IPS-11a (cell line): ENCODE measurements around the gene SV2C.

ENCODE experiments used
- H3K4me3 ChIP-seq: one replicate; pipeline ENCODE4 v1.5.1; 2013; ENCODE audit warnings: low read depth, low read length, control low read depth

Gene SV2C

DNA sequence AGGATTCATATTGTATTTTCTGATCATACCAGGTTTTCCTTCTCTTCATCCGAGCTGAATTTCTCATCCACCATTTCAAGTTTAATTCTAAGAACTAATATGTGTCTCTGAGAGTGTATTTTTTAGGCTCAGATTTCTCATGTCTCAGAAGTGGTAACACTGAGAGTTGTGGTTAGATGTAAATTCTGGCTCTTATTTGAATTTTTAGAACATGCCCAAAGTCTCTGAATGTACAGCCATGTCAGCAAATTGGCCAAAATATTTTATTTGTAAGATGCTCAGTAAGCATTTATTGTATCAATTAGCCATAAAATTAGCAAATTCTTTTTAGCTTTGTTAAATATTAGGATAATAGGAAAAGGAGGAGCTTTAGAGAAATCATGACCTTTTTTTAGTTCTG, 16.6 kb downstream of the SV2C start:
- no peak overlapping the region for H3K4me3 ChIP-seq

GRCh38 chr5:76104027-76104426, 20.8 kb downstream of the SV2C start:
- no peak overlapping the region for H3K4me3 ChIP-seq

- no peak overlapping the region for H3K4me3 ChIP-seq
Measured at GRCh38 chr5:76106149-76106548, 23.0 kb downstream of the SV2C start.

DNA sequence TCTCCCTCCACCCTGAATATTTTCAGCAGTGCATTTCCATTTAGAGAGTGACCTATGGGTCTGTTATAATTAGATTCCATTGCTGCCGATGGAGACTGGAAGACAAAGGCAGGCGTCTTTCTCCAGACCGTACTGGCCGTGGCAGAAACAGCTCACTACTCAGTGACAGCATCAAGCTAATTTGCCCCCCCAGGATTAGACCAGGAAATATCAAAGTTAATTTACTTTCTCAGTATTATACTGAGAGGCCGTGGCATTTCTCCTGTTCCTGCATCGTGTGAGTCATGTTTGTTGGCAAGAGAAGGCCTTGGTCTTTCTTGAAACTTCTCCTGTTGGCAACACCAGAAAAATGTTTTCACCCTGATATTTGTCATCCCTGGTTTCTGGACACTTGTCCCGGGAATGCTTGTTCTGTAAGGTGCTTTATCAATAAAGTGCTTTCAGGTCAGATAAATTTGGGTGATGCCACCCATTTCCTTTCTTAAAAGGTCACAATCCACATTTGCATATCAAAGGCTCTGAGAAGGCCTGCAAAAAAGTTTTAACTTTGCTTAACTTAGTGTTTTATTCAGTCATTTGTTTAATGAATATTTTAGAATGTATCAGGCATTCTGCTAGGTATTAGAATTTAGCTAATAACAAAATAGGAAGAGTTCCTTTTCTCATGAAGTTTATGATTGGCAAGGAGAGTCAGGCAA, 28.4 kb downstream of the SV2C start:
- H3K4me3 ChIP-seq: no peak overlapping the region

GRCh38 chr5:76113103-76113502, 29.9 kb downstream of the SV2C start:
- no peak overlapping the region for H3K4me3 ChIP-seq

DNA sequence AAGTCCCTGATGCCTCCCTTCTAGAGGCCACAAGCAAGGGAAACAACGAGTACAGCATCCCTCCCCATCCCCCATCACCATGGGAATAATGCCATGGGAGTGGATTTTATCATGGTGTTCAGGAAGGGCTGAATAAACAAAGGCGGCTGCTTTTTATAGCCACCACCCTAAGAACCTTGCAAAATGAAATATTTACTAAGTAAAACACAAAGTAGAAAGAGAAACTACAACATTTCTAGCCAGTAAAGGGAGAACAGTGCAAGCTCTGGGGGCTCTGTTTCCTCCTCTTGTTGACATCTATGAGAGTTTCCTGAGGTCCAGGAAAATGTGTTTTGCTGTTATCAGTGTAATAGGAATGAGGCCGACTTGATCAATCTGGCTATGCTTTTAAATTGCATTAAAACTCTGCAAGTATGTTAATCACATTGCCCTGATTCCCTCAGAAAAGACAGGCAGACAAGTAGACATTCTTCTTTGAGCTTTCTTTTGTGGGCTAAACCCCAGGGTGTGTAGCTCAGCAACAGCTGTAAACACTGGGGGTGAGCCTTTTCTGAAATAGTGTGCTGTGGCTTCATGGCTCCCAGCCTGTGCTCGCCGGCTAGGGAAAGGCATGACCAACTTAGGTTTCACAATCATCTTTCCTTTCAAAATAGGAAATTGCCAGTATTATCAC, 31.1 kb downstream of the SV2C start:
- no peak overlapping the region for H3K4me3 ChIP-seq

GRCh38 chr5:76125346-76125745, 42.2 kb downstream of the SV2C start:
- no peak overlapping the region for H3K4me3 ChIP-seq

- H3K4me3 ChIP-seq: no peak overlapping the region
Measured at GRCh38 chr5:76125888-76126287, 42.7 kb downstream of the SV2C start.

DNA sequence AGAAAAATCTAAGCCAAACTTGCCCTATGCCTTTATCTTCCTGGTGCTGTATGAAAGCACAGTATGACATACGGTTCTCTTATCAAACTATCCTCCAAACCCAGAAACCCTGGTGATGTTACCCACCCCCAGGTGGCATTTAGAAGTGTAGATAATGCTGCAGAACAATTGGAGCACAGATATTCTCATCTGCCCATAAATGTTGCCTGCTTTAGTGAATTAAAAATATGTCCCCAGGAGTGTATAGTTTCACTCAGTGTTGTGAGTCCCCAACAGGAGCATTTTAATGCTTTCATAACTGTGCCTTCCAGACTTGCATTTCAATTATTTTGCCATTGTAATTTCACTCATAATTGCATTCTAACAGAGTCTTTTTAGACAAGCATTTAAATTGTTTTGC, 50.8 kb downstream of the SV2C start:
- no peak overlapping the region for H3K4me3 ChIP-seq

GRCh38 chr5:76134646-76135045, 51.5 kb downstream of the SV2C start:
- no peak overlapping the region for H3K4me3 ChIP-seq

DNA sequence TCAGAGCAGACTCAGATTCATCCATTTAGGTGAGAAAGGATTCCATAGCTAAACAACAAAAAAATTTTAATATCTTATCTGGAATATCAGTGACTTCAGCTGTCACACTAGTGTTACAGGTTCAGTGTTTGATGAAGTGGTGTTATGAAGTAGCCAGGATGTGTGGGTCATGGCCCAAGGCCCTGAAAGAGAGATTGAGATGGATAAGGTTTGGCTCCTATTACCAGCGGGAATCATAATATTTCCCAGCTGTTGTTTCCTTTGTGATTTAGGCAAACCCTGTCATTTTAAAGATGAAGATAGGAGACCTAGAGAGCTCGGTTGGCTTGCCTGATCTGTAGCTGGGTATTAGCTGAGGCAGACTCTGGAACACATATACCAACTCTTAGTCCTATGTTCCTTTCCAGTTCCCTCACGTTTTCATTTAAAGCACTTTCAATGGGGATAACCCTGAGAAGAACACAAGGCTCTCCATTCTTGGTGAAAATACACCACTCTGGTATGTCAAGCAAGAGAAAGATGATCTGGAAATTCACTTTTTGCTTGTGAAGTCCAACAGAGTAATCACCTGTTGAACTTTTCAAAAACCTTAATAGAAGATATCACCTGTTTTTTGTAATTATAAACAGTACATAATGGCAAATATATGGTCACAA, 54.8 kb downstream of the SV2C start:
- H3K4me3 ChIP-seq: no peak overlapping the region

- H3K4me3 ChIP-seq: no peak overlapping the region
Measured at GRCh38 chr5:76143884-76144283, 60.7 kb downstream of the SV2C start.

DNA sequence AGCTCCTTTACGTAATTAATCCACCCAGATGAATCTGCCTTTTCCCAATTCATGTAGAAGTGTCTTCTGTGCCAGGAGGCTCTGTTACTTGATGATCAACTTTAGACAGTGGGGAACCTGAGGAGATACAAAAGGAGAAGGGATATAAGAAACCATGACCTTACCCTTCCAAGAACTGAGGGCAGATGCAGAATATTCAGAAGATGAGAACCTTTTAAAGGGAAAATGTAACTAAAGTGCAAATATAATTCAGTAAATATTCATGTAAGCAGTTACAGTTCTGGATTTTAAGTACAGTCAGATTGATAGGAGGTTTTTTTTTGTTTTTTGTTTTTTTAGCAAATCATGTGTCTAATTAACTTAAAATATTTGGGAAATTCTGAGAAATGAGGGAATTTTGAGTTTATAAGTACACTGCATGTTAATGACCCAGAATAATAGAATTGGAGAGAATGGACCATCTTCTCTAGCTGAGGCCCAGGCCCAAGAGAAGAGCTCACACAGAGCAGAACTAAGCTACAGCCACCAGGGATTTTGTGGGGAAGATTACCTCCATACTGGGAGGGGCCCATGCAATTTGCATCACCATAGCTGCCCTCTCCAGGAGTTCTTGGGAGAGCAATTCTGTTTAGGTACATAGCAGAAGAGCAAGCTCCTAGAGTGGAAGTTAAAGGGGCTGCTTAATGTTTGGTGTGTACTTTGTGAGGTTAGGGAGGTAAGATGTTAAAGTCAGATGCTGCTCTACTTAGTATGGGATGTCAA, 61.5 kb downstream of the SV2C start:
- H3K4me3 ChIP-seq: no peak overlapping the region

DNA sequence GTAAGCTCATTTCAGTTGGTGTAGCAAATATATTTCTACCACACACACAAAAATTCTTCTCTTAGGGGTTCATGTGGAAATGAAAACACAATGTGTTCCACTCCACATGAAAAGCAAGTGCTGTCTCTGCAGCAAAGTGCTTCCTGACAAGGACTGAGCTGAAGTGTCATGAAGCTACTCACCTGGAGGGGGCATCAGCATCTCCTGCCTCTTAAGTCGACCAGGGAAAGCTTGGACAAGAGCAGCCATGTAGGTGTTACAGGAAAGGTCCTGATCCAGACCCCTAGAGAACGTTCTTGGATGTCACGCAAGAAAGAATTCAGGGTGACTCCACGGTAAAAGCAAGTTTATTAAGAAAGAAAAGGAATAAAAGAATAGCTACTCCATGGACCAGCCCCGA, 62.8 kb downstream of the SV2C start:
- no peak overlapping the region for H3K4me3 ChIP-seq

- H3K4me3 ChIP-seq: no peak overlapping the region
Measured at GRCh38 chr5:76149636-76150035, 66.5 kb downstream of the SV2C start.

- no peak overlapping the region for H3K4me3 ChIP-seq
Measured at GRCh38 chr5:76152161-76152560, 69.0 kb downstream of the SV2C start.

DNA sequence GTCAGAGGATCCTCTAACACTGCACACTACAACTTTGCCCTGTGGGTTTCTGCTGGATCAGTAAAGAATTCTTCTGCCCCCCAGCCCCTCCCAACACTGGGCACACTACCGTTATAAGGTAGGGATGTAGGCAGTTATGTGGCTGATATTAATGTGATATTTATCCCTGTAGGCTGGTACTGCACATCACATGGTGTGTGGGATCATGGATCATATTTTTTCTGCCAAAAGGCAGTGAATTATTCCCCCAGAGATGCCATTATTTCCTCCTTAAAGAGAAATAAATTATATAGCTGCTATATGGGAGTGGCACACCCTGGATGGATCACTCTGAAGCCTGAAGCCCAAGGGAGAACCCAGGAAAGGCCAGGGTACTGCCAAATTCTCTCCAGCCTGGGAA, 69.5 kb downstream of the SV2C start:
- no peak overlapping the region for H3K4me3 ChIP-seq

- H3K4me3 ChIP-seq: no peak overlapping the region
Measured at GRCh38 chr5:76153271-76153670, 70.1 kb downstream of the SV2C start.

DNA sequence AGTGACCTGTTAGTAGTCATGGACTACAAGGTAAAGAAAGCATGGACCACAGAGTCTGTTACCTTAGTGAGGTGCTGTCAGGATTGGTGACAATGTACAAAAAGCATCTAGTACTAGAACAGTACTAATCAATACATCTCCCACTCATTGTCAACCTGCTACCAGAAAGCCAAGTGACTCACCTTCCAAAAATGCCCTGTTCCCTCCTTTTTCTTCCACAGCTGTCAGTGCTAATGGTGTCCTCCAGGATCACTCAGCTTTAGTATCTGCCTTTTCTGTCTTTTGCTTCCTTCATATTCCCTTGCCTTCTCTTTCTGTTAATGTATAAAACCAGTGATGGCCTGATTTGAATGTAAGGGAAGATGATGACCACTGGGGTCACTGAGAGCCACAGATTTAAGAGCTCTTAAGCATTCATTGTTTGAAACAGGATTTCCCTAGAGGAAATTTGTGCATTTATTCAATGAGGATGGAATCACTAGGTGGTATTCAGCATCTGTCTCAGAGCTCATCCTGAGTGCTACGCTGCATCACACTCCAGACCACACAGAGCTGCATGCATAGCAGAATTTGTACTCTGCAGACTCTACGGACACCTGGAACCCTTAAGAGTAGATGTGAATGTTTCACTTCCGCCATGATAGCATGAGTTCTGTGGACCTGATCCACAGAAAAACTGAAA, 71.0 kb downstream of the SV2C start:
- no peak overlapping the region for H3K4me3 ChIP-seq

DNA sequence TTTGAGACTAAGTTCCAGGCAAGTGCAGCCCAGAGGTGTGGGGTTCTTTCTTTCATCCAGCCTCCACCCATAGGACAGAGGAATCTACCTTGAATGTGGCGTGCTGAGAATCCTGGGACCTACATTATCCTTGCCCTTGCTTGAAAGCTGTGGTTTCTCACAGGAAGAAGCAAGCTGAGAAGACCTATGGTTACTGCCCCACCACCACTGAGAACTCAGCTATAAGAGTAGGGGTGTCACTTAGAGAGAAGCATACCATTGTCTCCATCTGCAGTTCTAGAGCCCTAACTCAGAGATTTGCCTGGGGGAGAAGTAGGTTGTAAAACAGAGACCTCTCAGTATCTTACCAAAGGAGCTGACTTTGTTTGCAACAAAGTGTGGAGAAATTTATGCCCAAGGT, 72.4 kb downstream of the SV2C start:
- no peak overlapping the region for H3K4me3 ChIP-seq

DNA sequence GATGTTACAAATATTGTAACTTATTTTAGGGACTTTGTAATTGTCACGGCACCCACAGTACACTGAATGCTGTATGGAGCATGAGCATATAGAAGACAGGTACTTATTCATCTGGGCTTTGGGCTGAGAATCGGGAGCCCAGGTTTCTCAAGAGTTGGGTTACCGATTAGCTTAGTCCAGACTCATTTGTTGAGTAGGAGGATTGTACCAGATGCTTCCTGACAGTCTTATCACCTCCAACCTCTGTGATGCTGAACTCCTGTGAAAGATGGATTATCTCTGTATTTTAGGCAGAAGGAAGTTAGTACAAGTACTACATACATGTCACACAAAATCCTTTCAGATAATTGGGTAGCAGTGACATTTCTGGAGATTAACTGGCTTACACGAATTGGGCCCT, 79.2 kb downstream of the SV2C start:
- H3K4me3 ChIP-seq: no peak overlapping the region
